Neuron (in vitro differentiated cells): Measurements from ENCODE around the gene DNAJC16.
"Not testable (repeated sequence)": the region's sequence is repeated elsewhere in the genome, so short reads cannot be mapped to it uniquely, and the experiment has no call there.

ENCODE experiments used
- H2AFZ ChIP-seq: one replicate; pipeline ENCODE4 v1.6.1; 2013; ENCODE audit warnings: low read depth, mild to moderate bottlenecking, inconsistent platforms, low read length, moderate library complexity
- H3K27me3 ChIP-seq: one replicate; pipeline ENCODE4 v1.6.1; 2013; ENCODE audit warnings: low read length; ENCODE audit not compliant: insufficient read depth
- H3K36me3 ChIP-seq: one replicate; pipeline ENCODE4 v1.6.1; 2013; ENCODE audit warnings: low read length; ENCODE audit not compliant: insufficient read depth
- H3K4me1 ChIP-seq: one replicate; pipeline ENCODE4 v1.6.1; 2013; ENCODE audit warnings: low read length; ENCODE audit not compliant: insufficient read depth
- H3K4me3 ChIP-seq: 2 replicates; pipeline ENCODE4 v1.5.1; 2013; ENCODE audit warnings: mild to moderate bottlenecking, low read length, moderate library complexity
- H3K9me3 ChIP-seq: one replicate; pipeline ENCODE4 v1.6.1; 2013; ENCODE audit warnings: low read length

DNAJC16 gene

DNA sequence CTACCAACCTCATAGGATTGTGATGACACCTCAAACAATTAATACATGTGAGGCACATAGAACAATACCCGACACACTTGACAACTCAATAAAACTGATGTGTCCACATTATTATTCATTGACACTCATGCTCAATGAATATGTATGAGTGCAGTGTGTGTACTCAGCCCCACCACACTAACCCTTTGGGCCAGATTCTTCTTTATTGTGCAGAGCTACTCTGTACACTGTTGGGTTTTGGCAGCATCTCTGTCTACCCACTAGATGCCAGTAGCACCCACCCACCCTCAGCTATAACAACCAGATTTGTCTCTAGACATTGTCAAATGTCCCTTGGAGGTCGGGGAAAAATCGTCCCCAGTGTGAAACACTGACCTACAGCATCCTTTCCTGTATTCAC lies 12.7 kb upstream of the DNAJC16 start:
- Histone ChIP-seq H3K36me3 (peaks cover 13% of the 10 kb centered on the region), H3K27me3 (no peaks in the 10 kb centered on the region), H3K4me1 (peaks cover 6% of the 10 kb centered on the region), H3K9me3 (no peaks in the 10 kb centered on the region), H2AFZ (no peak overlapping the region), H3K4me3 (no peak overlapping the region)

- not testable (repeated sequence) for H3K9me3 ChIP-seq, H2AFZ ChIP-seq, H3K4me3 ChIP-seq, H3K4me1 ChIP-seq, H3K27me3 ChIP-seq
- peaks cover 13% of the 10 kb centered on the region for H3K36me3 ChIP-seq
Observed at GRCh38 chr1:15514557-15514956, 12.1 kb upstream of the DNAJC16 start.

DNA sequence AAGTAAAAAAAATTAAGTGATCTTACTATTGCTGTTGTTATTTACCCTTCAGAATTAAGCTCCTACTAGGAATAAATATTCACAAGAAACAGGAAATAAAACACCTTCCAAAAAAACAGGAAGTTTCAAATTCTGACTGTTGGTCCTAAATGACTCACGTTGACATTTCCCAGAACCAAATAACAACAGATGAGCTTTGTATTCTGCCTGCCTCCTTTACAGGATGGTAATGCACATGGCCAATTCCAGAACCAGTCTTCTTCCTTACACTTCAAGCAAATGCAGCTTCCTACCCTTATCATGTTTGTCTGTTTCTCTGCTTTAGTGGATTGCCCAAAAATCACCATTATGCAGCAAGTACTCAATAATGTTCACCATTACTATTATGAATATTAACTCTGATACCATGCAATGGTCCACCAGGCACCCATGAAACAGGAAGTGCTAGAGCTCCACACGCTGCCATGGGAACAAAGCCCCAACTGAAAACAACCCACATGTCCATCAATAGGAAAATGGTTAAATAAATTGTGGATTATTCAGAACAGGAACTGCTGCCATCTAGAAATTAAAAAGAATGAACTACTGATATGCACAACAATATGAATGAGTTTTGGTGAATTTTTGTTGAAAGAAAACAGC lies 11.5 kb upstream of the DNAJC16 start:
- Histone ChIP-seq H3K9me3 (no peaks in the 10 kb centered on the region), H3K36me3 (peaks cover 13% of the 10 kb centered on the region)

DNA sequence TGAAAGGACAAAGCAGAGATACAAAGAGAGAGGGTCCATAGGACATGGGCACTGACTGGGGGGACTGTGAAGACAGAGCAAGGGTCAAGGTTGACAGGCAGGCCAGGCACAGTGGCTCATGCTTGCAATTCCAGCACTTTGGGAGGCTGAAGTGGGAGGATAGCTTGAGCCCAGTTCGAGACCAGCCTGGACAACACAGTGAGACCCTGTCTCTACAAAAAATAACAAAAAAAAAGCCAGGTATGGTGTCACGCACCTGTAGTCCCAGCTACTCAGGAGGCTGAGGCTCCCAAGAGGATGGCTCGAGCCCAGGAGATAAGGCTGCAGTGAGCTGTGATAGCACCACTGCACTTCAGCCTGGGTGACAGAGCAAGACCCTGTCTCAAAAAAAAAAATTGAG lies 7.0 kb upstream of the DNAJC16 start:
- H2AFZ ChIP-seq = no peak overlapping the region
- peaks cover 9% of the 10 kb centered on the region for H3K36me3 ChIP-seq

More for the DNA sequence above, 11.5 kb upstream of the DNAJC16 start:
- Histone ChIP-seq H3K4me1 (peaks cover 6% of the 10 kb centered on the region), H2AFZ (no peak overlapping the region), H3K4me3 (no peak overlapping the region), H3K27me3 (no peaks in the 10 kb centered on the region)

GRCh38 chr1:15521206-15521906 lies 5.3 kb upstream of the DNAJC16 start:
- peaks cover 20% of the 10 kb centered on the region for H3K4me1 ChIP-seq
- H3K36me3 ChIP-seq, H3K4me3 ChIP-seq, H2AFZ ChIP-seq, H3K27me3 ChIP-seq, H3K9me3 ChIP-seq: not testable (repeated sequence)

More for the DNA sequence above, 7.0 kb upstream of the DNAJC16 start:
- Histone ChIP-seq H3K4me1 (peaks cover 11% of the 10 kb centered on the region), H3K27me3 (no peaks in the 10 kb centered on the region), H3K4me3 (no peak overlapping the region), H3K9me3 (no peaks in the 10 kb centered on the region)

- Histone ChIP-seq H2AFZ (no peak overlapping the region), H3K27me3 (no peaks in the 10 kb centered on the region), H3K36me3 (peaks cover 1% of the 10 kb centered on the region), H3K4me3 (no peak overlapping the region), H3K4me1 (peaks cover 23% of the 10 kb centered on the region), H3K9me3 (no peaks in the 10 kb centered on the region)
Observed at GRCh38 chr1:15522551-15522950, 4.1 kb upstream of the DNAJC16 start.

GRCh38 chr1:15523104-15524020 lies 3.3 kb upstream of the DNAJC16 start:
- H3K36me3 ChIP-seq = no peaks in the 10 kb centered on the region
- H2AFZ ChIP-seq = peak overlapping the region; percentile 86
- H3K4me1 ChIP-seq = peaks cover 26% of the 10 kb centered on the region
- H3K27me3 ChIP-seq = no peaks in the 10 kb centered on the region
- no peaks in the 10 kb centered on the region for H3K9me3 ChIP-seq
- peak overlapping the region; percentile 55 for H3K4me3 ChIP-seq

DNA sequence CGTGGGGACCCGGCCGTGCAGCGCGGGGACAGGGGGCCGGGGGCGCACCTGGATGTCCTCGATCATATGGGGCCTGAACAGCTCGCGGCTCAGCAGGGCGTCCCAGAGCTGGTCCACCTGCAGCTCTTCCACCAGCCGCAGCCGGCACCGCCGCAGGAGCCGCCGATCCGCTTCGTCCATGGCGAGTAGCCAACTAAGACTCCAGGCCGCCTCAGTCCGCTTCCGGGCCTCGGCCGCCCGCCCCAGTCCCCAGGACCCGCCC lies 2.7 kb upstream of the DNAJC16 start, which contains the start of gene CASP9:
CASP9 (minus strand) TSS at position 195 of the 262 bp plus-strand sequence; CDS start at position 180, 15 bp downstream.
- peaks cover 26% of the 10 kb centered on the region for H3K4me1 ChIP-seq
- H3K27me3 ChIP-seq = no peaks in the 10 kb centered on the region
- H3K9me3 ChIP-seq = no peaks in the 10 kb centered on the region
- H3K36me3 ChIP-seq = no peaks in the 10 kb centered on the region
- peak within 1 kb of the TSS; percentile 86 for H2AFZ ChIP-seq
- peak within 1 kb of the TSS; percentile 55 for H3K4me3 ChIP-seq

DNA sequence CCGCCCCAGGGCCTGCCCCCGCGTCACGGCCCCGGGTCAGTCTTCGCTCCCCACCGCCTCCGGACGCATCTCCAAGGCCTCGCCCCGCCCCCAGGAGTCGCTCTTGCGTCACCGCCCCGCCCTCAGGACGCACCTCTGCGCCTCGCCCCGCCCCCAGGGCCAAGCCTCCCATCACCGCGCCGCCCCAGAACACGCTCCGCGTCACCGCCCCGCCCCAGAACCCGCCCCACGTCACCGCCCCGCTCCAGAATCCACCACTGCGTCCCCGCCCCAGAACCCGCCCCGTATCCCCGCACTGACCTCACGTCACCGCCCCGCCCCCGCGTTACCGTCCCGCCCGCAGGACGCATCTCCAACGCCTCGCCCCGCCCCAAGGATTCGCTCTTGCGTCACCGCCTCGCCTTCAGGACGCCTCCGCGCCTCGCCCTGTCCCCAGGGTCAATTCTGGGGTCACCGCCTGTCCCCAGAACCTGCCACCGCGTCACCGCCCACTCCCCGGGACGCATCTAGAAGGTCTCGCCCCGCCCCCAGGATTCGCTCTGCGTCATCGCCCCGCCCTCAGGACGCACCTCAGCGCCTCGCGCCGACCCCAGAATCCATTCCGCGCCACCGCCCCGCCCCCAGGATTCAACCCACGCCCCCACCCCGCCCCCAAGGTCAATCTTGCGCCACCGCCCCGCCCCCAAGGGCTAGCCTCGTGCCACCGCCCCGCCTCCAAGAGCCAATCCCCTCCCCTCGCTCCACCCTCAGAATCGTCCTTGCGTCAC lies 2.2 kb upstream of the DNAJC16 start:
- Histone ChIP-seq H3K9me3 (no peaks in the 10 kb centered on the region), H3K4me1 (peaks cover 26% of the 10 kb centered on the region), H2AFZ (no peak overlapping the region), H3K4me3 (peak overlapping the region; percentile 55), H3K27me3 (no peaks in the 10 kb centered on the region), H3K36me3 (no peaks in the 10 kb centered on the region)

DNA sequence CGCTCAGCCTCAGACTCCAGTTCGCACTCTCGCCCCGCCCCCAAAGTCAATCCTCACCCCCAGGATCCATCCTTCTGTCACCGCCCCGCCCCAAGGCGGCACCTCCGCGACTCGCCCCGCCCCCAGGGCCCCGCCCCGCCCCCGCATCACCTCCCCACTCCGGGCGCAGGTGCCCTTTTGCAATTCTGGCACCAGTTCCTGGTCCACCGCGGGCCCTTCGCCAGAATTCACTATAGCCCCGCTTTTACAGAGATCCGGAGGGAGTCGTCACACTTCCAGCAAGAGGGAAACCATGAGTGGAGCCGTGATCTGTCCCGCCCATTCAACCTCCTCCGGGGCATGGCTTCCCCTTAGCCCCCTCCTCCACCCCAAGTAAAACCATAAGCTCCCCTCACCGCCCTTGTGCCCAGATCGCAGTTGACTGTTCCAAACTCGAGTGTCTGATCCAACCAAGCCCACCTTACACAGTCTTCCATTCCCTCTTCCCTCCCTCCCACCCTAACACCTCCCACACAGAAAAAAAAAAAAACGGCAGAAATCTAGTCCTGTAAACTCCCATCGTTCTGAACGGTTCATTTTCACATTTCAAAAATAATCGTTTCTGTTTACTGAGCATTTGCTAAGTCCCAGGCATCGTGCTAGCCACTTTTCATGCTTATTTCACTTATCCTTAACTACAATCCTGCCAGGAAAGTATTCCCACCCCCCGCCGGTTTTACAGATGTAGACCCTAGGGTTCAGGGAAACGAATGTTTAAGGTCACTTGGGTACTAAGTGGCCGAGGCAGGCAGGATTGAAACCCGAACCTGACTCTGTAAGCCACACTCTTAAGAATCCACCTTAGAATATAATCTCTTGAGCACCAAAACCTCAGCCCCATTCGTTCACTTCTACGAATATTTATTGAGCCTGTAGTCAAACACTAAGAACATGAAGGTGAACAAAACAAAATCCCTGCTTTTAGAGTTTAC lies 1.3 kb upstream of the DNAJC16 start:
- Histone ChIP-seq H3K4me1 (peaks cover 26% of the 10 kb centered on the region), H3K36me3 (no peaks in the 10 kb centered on the region), H2AFZ (peak overlapping the region; percentile 42), H3K4me3 (peak overlapping the region; percentile 54), H3K27me3 (no peaks in the 10 kb centered on the region), H3K9me3 (no peaks in the 10 kb centered on the region)

DNA sequence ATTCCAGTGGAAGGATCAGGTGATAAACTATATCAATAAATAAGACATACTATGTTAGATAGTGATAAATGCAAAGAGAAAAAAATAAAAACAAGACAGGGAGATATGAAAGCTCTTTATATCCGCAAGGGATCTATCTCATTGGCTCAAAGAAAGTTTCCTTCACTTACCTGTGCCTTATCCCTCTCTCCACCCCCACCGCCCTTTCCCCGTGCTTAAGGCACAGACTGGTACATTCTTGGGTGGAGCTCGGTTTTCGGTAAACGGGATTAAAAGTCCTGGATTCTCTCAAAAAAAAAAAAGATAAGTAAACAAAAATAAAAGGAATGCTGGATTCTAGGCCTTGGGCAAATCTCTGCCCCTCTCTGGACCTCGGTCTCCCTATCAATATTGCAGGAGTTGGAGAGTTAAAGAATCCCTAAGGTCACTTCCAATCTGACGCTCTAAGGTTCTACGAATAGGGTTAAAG lies 593 bp upstream of the DNAJC16 start:
- peaks cover 26% of the 10 kb centered on the region for H3K4me1 ChIP-seq
- no peaks in the 10 kb centered on the region for H3K9me3 ChIP-seq
- peak overlapping the region; percentile 54 for H3K4me3 ChIP-seq
- H2AFZ ChIP-seq = peak overlapping the region; percentile 42
- no peaks in the 10 kb centered on the region for H3K27me3 ChIP-seq
- H3K36me3 ChIP-seq = peaks cover 4% of the 10 kb centered on the region

DNA sequence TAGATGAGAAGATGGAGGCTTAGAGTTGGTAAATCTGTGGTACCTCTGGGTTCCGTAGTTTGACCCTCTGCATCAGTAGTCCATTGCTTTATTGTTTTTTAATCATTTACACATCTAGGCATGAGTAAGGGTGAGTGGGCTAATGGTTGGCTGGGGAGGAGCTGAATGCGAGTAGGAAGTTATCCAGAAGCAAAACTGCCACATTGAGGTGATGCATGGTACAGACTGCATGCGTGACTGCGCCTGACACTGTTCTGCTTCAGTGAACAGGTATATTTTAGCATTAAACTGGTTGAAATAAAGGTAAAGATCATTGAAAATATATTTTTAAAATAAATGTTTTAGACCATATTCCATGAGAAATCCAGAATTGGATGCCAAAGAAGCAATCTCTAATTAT lies 4.4 kb downstream of the DNAJC16 start:
- Histone ChIP-seq H3K27me3 (no peaks in the 10 kb centered on the region), H3K36me3 (peaks cover 18% of the 10 kb centered on the region), H3K4me3 (no peak overlapping the region), H3K4me1 (peaks cover 9% of the 10 kb centered on the region), H2AFZ (no peak overlapping the region), H3K9me3 (no peaks in the 10 kb centered on the region)
